Measurements from ENCODE around the gene ATP8A1. TPM values are rescaled to one million over a fixed set of nuclear protein-coding genes. Genes with fewer than 3 reads are reported as not detected.
"Not testable (repeated sequence)": the region's sequence is repeated elsewhere in the genome, so short reads cannot be mapped to it uniquely, and the experiment has no call there.

ATP8A1 gene
- total RNA-seq, 2 experiments from 2014 or later, result 55.3 to 56.3 TPM

GRCh38 chr4:42377497-42377896, 279.4 kb downstream of the ATP8A1 start:
- H3K9me3 Mint-ChIP-seq, result no peaks in the 10 kb centered on the region
- DNase-seq, result no peak
- no peak overlapping the region for H3K4me3 Mint-ChIP-seq
- no peak for ATAC-seq (ENCODE audit: low read depth)
- H3K27me3 Mint-ChIP-seq, result peaks cover 35% of the 10 kb centered on the region
- no peaks in the 10 kb centered on the region for H3K36me3 Mint-ChIP-seq
- POLR2A ChIA-PET, result no interaction called here
- no peaks in the 10 kb centered on the region for H3K4me1 Mint-ChIP-seq
- no peak overlapping the region for H3K27ac Mint-ChIP-seq

GRCh38 chr4:42372303-42372702, 284.6 kb downstream of the ATP8A1 start:
- H3K4me1 Mint-ChIP-seq; H3K4me3 Mint-ChIP-seq; H3K36me3 Mint-ChIP-seq; H3K9me3 Mint-ChIP-seq; ATAC-seq (ENCODE audit: low read depth); H3K27ac Mint-ChIP-seq; POLR2A ChIA-PET; DNase-seq: not testable (repeated sequence)
- peaks cover 18% of the 10 kb centered on the region for H3K27me3 Mint-ChIP-seq

- POLR2A ChIA-PET, result no interaction called here
- no peaks in the 10 kb centered on the region for H3K36me3 Mint-ChIP-seq
- H3K9me3 Mint-ChIP-seq, result no peaks in the 10 kb centered on the region
- DNase-seq, result no peak
- no peak for ATAC-seq (ENCODE audit: low read depth)
- H3K4me1 Mint-ChIP-seq, result no peaks in the 10 kb centered on the region
- H3K27me3 Mint-ChIP-seq, result peaks cover 18% of the 10 kb centered on the region
- H3K27ac Mint-ChIP-seq, result no peak overlapping the region
- H3K4me3 Mint-ChIP-seq, result no peak overlapping the region
These were observed 285.3 kb downstream of the ATP8A1 start for GRCh38 chr4:42371305-42372252.

GRCh38 chr4:42369489-42369888, 287.4 kb downstream of the ATP8A1 start:
- POLR2A ChIA-PET, result no interaction called here
- DNase-seq, result no peak
- H3K4me3 Mint-ChIP-seq, result no peak overlapping the region
- H3K27ac Mint-ChIP-seq, result no peak overlapping the region
- H3K36me3 Mint-ChIP-seq, result no peaks in the 10 kb centered on the region
- no peak for ATAC-seq (ENCODE audit: low read depth)
- peaks cover 16% of the 10 kb centered on the region for H3K27me3 Mint-ChIP-seq
- H3K4me1 Mint-ChIP-seq, result no peaks in the 10 kb centered on the region
- no peaks in the 10 kb centered on the region for H3K9me3 Mint-ChIP-seq

GRCh38 chr4:42366959-42367358, 289.9 kb downstream of the ATP8A1 start:
- Mint-ChIP-seq H3K4me1 (no peaks in the 10 kb centered on the region), H3K36me3 (no peaks in the 10 kb centered on the region), H3K9me3 (no peaks in the 10 kb centered on the region), H3K27ac (no peak overlapping the region), H3K27me3 (peaks cover 12% of the 10 kb centered on the region), H3K4me3 (no peak overlapping the region)
- no peak for ATAC-seq (ENCODE audit: low read depth)
- POLR2A ChIA-PET, result no interaction called here
- no peak for DNase-seq

- H3K36me3 Mint-ChIP-seq, result no peaks in the 10 kb centered on the region
- no peaks in the 10 kb centered on the region for H3K9me3 Mint-ChIP-seq
- no peak overlapping the region for H3K4me3 Mint-ChIP-seq
- ATAC-seq (ENCODE audit: low read depth) (no peak), DNase-seq (no peak)
- no peaks in the 10 kb centered on the region for H3K4me1 Mint-ChIP-seq
- peaks cover 13% of the 10 kb centered on the region for H3K27me3 Mint-ChIP-seq
- H3K27ac Mint-ChIP-seq, result no peak overlapping the region
- POLR2A ChIA-PET, result no interaction called here
These were observed 292.4 kb downstream of the ATP8A1 start for GRCh38 chr4:42364266-42365053.

GRCh38 chr4:42363614-42364013, 293.3 kb downstream of the ATP8A1 start:
- H3K9me3 Mint-ChIP-seq, result no peaks in the 10 kb centered on the region

GRCh38 chr4:42362591-42362990, 294.3 kb downstream of the ATP8A1 start:
- POLR2A ChIA-PET, result no interaction called here
- Mint-ChIP-seq H3K4me3 (no peak overlapping the region), H3K27ac (no peak overlapping the region), H3K36me3 (no peaks in the 10 kb centered on the region), H3K27me3 (peaks cover 29% of the 10 kb centered on the region), H3K9me3 (no peaks in the 10 kb centered on the region), H3K4me1 (no peaks in the 10 kb centered on the region)
- ATAC-seq (ENCODE audit: low read depth) (no peak), DNase-seq (no peak)

More at GRCh38 chr4:42363614-42364013, 293.3 kb downstream of the ATP8A1 start:
- POLR2A ChIA-PET, result no interaction called here
- DNase-seq (no peak), ATAC-seq (ENCODE audit: low read depth) (no peak)
- Mint-ChIP-seq H3K4me3 (no peak overlapping the region), H3K27me3 (peaks cover 21% of the 10 kb centered on the region), H3K27ac (no peak overlapping the region), H3K36me3 (no peaks in the 10 kb centered on the region), H3K4me1 (no peaks in the 10 kb centered on the region)

- H3K4me3 Mint-ChIP-seq, result no peak overlapping the region
- H3K9me3 Mint-ChIP-seq, result no peaks in the 10 kb centered on the region
- DNase-seq, result no peak
- ATAC-seq (ENCODE audit: low read depth), result no peak
- no peak overlapping the region for H3K27ac Mint-ChIP-seq
- POLR2A ChIA-PET, result no interaction called here
- H3K36me3 Mint-ChIP-seq, result no peaks in the 10 kb centered on the region
- H3K4me1 Mint-ChIP-seq, result peaks cover 6% of the 10 kb centered on the region
- H3K27me3 Mint-ChIP-seq, result peaks cover 35% of the 10 kb centered on the region
These were observed 295.4 kb downstream of the ATP8A1 start for GRCh38 chr4:42361456-42361855.

- H3K4me3 Mint-ChIP-seq, result no peak overlapping the region
- POLR2A ChIA-PET, result no interaction called here
- no peak for ATAC-seq (ENCODE audit: low read depth)
- no peaks in the 10 kb centered on the region for H3K9me3 Mint-ChIP-seq
- no peak for DNase-seq
- H3K36me3 Mint-ChIP-seq, result no peaks in the 10 kb centered on the region
- H3K4me1 Mint-ChIP-seq, result peaks cover 6% of the 10 kb centered on the region
- H3K27ac Mint-ChIP-seq, result no peak overlapping the region
- H3K27me3 Mint-ChIP-seq, result peaks cover 44% of the 10 kb centered on the region
These were observed 296.6 kb downstream of the ATP8A1 start for GRCh38 chr4:42360256-42360669.

GRCh38 chr4:42359711-42360110, 297.2 kb downstream of the ATP8A1 start:
- peaks cover 47% of the 10 kb centered on the region for H3K27me3 Mint-ChIP-seq
- H3K9me3 Mint-ChIP-seq, result no peaks in the 10 kb centered on the region
- DNase-seq (no peak), ATAC-seq (ENCODE audit: low read depth) (no peak)
- POLR2A ChIA-PET, result no interaction called here
- no peaks in the 10 kb centered on the region for H3K36me3 Mint-ChIP-seq
- H3K27ac Mint-ChIP-seq, result no peak overlapping the region
- no peak overlapping the region for H3K4me3 Mint-ChIP-seq
- peaks cover 6% of the 10 kb centered on the region for H3K4me1 Mint-ChIP-seq

Data from activated naive CD8-positive, alpha-beta T cell treated with anti-CD3 and anti-CD28 coated beads, Interleukin-2, amount 10 ng/mL, durations not matched to agents 7 days and 5 days (primary cell).